GM12874 (cell line): ENCODE measurements around the gene ATG14.

Experiments used
- CTCF ChIP-seq: IDR thresholded peaks from 2 replicates; pipeline ENCODE4 v1.5.1; 2011; ENCODE audit warnings: low read depth, mild to moderate bottlenecking, control low read depth, low read length, moderate library complexity; ENCODE audit not compliant: insufficient read depth

Gene ATG14

GRCh38 chr14:55450539-55450938 is 38.9 kb upstream of the ATG14 start:
- TF ChIP-seq CTCF: no peak

GRCh38 chr14:55450124-55450523 is 38.5 kb upstream of the ATG14 start:
- TF ChIP-seq CTCF: no peak

- no peak for TF ChIP-seq CTCF
These were observed 37.5 kb upstream of the ATG14 start for GRCh38 chr14:55449116-55449515.

- TF ChIP-seq CTCF: no peak
These were observed 36.5 kb upstream of the ATG14 start for GRCh38 chr14:55448141-55448614.

- TF ChIP-seq CTCF: no peak
These were observed 35.2 kb upstream of the ATG14 start for GRCh38 chr14:55446833-55447232.

- peak; percentile 60 for TF ChIP-seq CTCF
These were observed 34.6 kb upstream of the ATG14 start for GRCh38 chr14:55446127-55446736.

GRCh38 chr14:55441286-55441685 is 29.7 kb upstream of the ATG14 start:
- no peak for TF ChIP-seq CTCF
